ENCODE measurements around the gene NKTR. TPM values are rescaled to one million over a fixed set of nuclear protein-coding genes. Genes with fewer than 3 reads are reported as not detected.

NKTR gene
- total RNA-seq, 1 donor from 2014 or later, result 87.3 TPM

DNA sequence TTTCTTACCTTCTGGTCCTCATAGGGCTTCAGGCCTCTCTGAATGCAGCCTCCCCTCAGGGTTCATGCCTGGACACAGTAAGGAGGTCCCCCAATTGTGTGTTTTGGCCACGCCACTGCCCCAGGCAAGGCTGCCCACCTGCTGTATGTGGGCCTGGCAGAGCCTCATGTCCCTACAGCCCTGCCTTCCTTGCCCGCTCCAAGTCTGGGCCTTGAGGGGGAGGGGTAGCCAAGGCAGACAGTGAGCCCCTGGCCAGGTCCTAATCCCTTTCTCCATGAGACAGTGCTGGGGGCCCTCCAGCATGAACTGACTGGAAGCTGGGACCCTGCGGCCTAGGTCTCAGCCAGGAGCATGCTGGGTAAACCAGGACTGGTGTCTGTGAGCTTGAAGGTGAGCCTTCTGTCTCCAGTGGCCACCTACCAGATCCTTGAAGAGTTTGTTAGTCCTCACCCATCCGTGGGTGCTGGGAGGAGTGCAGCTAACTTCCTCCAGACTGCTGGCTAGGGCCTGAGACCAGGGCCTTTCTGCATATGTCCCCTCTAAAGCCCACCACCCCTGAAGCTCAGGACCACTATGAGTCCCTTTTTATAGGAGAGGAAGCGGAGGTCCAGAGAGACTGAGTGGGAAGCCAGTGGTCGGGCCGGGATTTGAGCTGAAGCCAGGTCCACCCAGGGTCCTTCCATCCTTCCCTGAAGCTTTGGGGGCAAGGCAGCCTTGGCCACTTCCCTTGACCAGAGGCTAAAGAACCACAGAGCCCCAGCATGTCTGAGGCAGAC is 61.7 kb downstream of the NKTR start:
- TF ChIP-seq, protein P1, sequence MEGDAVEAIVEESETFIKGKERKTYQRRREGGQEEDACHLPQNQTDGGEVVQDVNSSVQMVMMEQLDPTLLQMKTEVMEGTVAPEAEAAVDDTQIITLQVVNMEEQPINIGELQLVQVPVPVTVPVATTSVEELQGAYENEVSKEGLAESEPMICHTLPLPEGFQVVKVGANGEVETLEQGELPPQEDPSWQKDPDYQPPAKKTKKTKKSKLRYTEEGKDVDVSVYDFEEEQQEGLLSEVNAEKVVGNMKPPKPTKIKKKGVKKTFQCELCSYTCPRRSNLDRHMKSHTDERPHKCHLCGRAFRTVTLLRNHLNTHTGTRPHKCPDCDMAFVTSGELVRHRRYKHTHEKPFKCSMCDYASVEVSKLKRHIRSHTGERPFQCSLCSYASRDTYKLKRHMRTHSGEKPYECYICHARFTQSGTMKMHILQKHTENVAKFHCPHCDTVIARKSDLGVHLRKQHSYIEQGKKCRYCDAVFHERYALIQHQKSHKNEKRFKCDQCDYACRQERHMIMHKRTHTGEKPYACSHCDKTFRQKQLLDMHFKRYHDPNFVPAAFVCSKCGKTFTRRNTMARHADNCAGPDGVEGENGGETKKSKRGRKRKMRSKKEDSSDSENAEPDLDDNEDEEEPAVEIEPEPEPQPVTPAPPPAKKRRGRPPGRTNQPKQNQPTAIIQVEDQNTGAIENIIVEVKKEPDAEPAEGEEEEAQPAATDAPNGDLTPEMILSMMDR (IDR thresholded peaks at IDR 0.05), result no peak
- H3K27ac ChIP-seq, result no peak overlapping the region
- intact Hi-C loops (cut with DNase I), result no loop called here
- H3K36me3 ChIP-seq, result peaks cover 17% of the 10 kb centered on the region
- no peak for DNase-seq
- H3K9me3 ChIP-seq, result no peaks in the 10 kb centered on the region
- no peaks in the 10 kb centered on the region for H3K27me3 ChIP-seq (ENCODE audit: low read depth)
- no peak overlapping the region for H3K4me3 ChIP-seq
- no peak for ATAC-seq
- H3K4me1 ChIP-seq, result no peaks in the 10 kb centered on the region

DNA sequence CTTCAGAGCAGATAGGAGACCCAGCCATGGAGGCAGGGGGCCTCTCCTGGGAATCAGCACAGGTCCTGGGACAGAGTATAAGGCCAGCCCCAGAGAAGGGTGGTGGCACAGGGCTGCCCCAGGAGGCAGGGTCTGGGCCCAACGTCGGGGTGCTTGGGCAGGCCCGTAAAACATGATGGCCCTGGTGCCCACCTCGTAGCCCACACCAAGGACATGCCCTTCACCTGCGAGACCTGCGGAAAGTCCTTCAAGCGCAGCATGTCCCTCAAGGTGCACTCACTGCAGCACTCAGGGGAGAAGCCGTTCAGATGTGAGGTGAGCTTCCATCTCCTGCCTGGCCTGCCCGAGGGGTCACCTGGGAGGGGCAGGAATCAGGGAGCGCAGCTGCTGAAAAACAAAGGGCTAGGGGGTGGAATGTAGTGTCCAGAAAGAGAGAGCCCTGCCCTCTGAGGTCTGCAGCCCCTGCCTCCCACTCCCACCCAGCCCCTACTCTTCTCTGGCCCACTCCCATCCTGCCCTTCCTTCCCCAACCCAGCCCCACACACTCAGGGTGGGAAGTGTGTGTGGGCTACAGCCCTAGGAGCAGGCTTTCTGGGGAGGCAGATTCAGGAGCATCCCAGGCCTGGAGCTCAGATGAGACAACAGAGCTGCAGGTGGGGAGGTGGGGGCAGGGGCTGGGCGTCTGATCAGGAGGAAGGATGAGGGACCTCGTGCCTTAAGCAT is 62.5 kb downstream of the NKTR start:
- no peaks in the 10 kb centered on the region for H3K4me1 ChIP-seq
- H3K27ac ChIP-seq, result no peak overlapping the region
- TF ChIP-seq, protein P1 (IDR thresholded peaks at IDR 0.05), result no peak
- ATAC-seq (no peak), DNase-seq (no peak)
- no peaks in the 10 kb centered on the region for H3K9me3 ChIP-seq
- no peak overlapping the region for H3K4me3 ChIP-seq
- no peaks in the 10 kb centered on the region for H3K27me3 ChIP-seq (ENCODE audit: low read depth)
- peaks cover 16% of the 10 kb centered on the region for H3K36me3 ChIP-seq
- intact Hi-C loops (cut with DNase I), result no loop called here

GRCh38 chr3:42663581-42664437 is 63.3 kb downstream of the NKTR start:
- no peaks in the 10 kb centered on the region for H3K9me3 ChIP-seq
- ATAC-seq (peak in 1 of 2 donors; percentile 4), DNase-seq (no peak)
- H3K4me1 ChIP-seq, result no peaks in the 10 kb centered on the region
- no peak overlapping the region for H3K4me3 ChIP-seq
- no peak overlapping the region for H3K27ac ChIP-seq
- TF ChIP-seq, protein P1 (IDR thresholded peaks at IDR 0.05), result no peak
- peaks cover 8% of the 10 kb centered on the region for H3K36me3 ChIP-seq
- intact Hi-C loops (cut with DNase I), result no loop called here
- H3K27me3 ChIP-seq (ENCODE audit: low read depth), result no peaks in the 10 kb centered on the region

DNA sequence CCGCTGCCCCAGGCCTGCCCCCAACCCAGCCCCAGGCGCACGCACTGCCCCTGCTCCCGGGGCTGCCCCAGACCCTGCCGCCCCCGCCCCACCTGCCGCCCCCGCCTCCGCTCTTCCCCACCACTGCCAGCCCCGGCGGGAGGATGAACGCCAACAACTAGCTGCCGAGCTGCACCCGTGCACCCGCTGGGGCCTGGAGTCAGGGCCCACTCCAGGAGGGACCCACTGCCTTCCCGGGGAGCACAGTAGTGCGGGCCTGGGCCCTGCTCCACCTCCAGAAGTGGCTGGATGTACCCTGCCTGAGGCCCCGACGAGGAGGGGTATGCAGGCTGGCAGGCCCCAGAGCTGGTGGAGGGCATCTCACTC is 63.9 kb downstream of the NKTR start:
- ATAC-seq (peak in 1 of 2 donors; percentile 3), DNase-seq (no peak)
- Histone ChIP-seq H3K27ac (no peak overlapping the region), H3K4me1 (no peaks in the 10 kb centered on the region), H3K36me3 (peaks cover 6% of the 10 kb centered on the region), H3K27me3 (ENCODE audit: low read depth) (no peaks in the 10 kb centered on the region), H3K4me3 (no peak overlapping the region), H3K9me3 (no peaks in the 10 kb centered on the region)
- TF ChIP-seq, protein P1 (IDR thresholded peaks at IDR 0.05), result no peak
- intact Hi-C loops (cut with DNase I), result no loop called here

- no peak for ATAC-seq
- no peaks in the 10 kb centered on the region for H3K4me1 ChIP-seq
- intact Hi-C loops (cut with DNase I), result no loop called here
- TF ChIP-seq, protein P1 (IDR thresholded peaks at IDR 0.05), result no peak
- H3K27ac ChIP-seq, result no peak overlapping the region
- H3K27me3 ChIP-seq (ENCODE audit: low read depth), result no peaks in the 10 kb centered on the region
- no peaks in the 10 kb centered on the region for H3K36me3 ChIP-seq
- DNase-seq, result no peak
- no peak overlapping the region for H3K4me3 ChIP-seq
- no peaks in the 10 kb centered on the region for H3K9me3 ChIP-seq
Measured at GRCh38 chr3:42665050-42665878, 64.8 kb downstream of the NKTR start.

Measured in lower lobe of right lung (tissue), 2 donors.